GM21737 (cell line): ENCODE data around the gene USH1G.
"Not testable (repeated sequence)": the region's sequence is repeated elsewhere in the genome, so short reads cannot be mapped to it uniquely, and the experiment has no call there.

Experiments
- ATAC-seq: cut with Tn5 transposase; IDR thresholded peaks from one replicate; pipeline ENCODE4 v1.9.1; 2021; ENCODE audit warnings: mild to moderate bottlenecking, moderate library complexity; ENCODE audit not compliant: unreplicated experiment

Gene USH1G

DNA sequence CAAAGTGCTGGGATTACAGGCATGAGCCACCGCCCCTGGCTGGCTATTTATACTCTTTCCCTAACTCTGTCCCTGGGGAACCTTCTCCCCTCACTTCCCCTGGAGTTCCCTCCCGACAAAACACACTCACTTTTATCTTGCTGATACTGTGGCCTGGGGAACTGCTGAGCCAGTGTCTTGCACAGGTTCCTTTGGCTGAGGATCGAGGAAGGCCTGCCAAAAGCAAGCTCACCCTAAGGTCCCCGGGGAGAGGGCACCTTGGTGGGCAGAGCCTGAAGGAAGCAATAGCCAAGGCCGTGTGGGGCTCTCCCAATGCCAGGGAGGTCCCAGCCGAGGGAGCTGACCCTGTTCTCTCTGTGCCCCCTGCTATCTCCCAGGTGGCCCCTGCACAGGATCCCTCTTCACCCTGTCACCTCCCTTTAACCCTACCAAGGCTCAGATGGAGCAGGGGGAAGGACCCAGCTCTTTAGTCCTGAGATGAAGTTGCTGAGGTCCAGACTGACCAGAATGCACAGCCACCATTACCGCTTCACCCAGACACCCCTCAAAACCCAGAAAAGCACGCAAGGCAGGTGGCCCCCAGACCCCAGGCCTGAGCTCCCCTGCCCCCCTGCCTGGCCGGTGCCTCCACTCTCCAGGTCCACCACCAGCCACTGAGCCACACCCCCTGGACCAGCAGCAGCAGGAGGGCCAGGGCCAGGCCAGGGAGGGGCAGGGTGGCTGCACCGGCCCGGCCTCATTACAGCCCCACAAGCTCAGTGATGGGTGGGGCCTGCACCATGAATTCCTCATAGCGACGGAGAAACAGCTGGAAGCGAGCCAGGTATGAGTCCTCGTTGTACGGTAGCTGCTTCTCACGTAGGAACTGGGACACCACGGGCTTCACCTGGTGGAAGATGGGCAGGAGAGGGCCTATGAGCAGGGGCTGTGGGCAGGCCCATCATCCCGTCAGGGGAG, 45.2 kb downstream of the USH1G start:
- no peak for ATAC-seq

DNA sequence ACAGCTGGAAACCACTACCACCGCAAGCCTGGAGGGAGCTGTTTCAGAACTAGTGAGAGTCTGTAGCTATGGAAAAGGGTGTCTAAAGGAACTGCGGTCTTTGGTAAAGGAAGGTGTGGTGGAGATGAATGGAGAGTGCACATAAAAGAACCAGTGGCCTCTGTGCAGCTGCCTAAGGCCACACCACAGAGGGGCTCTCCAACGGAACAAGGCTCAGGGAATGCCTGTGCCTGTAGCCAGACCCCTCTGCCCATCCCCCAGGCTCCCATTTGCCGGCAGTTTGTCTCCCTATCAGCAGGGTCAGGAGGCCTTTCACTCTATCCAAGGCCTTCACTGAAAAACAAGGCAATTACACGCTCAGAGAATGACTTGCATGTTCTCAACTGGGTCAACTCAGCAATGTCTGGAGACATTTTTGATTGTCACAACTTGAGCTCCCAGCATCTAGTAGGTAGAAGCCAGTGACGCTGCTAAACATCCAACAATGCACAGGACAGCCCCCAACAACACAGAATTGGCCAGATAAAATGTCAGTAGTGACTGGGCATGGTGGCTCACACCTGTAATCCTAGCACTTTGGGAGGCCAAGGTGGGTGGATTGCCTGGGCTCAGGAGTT, 47.0 kb downstream of the USH1G start:
- no peak for ATAC-seq

DNA sequence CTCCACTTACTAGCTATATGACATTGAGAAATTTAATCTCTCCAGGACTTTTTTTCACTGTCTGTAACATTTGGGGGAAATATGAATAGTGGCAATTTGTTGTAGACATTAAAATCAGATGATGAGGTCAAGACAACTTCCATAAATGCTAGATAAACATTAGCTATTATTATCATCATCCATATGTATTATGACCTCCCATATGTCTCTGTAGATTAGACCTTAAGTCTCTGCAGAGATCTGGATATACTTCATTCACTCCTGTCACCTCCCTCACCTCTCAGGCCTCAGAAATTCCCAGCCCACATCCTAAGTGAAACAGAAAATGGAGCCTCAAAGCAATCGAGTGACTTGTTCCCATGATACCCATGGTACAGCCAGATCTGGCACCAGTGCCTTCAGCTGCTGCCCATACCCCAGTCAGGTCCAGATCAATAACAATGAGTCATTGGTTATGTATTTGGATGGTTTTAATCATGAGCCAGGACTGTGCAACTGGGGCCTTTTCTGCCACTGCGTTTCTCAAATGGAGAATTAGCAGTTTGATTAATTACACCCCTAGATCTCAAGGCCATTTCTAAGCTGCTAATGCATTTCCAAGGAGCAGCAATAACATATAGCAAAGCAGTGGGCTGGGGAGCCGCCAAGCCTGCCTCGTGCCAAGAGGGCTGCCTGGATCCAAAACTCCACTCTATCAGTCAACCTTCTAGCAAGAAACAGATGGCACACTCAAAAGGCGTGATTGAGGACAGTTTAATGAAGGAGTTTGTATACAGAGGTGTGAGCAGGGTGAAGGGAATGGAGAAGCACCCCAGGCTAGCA, 47.7 kb downstream of the USH1G start:
- no peak for ATAC-seq

- no peak for ATAC-seq
Measured at GRCh38 chr17:74874615-74875037, 48.4 kb downstream of the USH1G start.

- no peak for ATAC-seq
Measured at GRCh38 chr17:74873874-74874614, 49.0 kb downstream of the USH1G start.

DNA sequence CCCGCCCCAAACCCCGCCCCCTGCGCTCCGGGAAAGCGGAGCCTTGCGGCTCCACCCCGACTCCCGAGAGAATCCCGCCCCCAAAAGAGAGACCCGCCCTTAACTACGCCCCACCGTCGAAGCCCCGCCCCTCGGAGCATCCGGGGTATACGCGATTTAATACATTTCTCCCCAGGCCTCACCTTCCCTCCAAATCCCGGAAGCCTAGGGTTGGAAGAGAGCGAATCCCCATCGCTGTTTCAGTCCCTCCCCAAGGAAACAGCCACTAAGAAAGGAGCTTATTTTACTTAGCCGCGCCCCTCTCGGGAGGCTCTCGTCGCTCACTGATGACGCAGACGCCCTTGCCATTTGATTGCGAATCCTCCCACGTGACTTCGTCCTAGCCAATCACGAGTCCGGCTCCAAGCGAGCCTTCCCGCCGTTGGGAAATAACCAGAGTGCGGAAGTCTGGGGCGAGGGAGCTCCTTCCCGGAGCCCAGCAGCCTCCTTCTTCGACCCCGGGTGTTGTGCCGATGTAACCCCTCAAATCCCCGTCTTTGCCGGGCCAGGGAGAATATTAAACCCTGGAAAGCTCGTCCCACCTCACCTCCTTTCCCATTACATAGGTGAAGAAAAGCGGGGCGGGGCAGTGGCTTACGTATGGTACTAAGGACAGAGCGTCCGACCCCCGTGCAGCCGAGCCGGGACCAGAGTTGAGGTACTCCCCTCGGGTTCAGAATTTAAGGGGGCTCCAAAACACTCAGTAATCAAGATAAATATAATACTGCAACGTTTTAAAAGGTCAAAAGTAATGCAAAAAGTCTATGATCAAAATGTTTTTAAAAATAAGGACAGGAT, 49.8 kb downstream of the USH1G start:
- peak; percentile 84 for ATAC-seq

DNA sequence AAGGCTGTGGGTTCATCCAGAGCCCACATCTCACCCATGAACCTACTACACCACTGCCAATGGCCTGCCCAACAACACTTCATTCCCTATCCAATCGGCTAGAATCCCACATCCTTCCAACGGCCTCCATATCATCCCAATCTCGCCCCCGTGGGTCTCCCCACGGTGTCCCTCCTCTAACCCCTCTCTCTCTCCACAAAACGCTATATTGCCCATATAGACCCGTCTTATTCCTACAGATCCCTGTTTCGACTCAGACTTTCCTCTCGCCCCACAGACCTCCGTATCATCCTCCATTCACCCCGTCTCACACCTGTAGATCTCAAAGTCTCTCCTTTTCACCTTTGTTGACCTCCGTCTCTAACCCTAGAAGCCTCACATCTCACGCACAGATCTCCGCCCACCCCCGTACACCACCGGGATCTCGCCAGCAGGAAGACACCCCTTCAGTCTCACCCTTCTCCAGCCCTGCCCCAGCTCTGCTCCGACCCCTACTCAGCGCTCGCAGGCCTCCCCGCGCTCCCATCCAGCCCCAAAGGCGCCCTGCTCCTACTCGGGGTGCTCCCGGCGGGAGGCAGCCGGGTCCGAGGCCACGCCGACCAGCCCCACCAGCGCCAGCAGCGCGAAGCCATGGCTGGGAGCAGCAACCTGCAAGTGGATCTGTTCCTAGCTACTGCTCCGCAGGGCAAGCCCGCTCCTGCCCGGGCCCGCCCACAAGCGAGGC, 50.6 kb downstream of the USH1G start, which contains the start of gene FDXR:
Gene FDXR, minus strand, starts transcription at position 682 of the 724 bp plus-strand sequence. Its CDS starts 50 bp downstream, at position 632.
- no peak for ATAC-seq

DNA sequence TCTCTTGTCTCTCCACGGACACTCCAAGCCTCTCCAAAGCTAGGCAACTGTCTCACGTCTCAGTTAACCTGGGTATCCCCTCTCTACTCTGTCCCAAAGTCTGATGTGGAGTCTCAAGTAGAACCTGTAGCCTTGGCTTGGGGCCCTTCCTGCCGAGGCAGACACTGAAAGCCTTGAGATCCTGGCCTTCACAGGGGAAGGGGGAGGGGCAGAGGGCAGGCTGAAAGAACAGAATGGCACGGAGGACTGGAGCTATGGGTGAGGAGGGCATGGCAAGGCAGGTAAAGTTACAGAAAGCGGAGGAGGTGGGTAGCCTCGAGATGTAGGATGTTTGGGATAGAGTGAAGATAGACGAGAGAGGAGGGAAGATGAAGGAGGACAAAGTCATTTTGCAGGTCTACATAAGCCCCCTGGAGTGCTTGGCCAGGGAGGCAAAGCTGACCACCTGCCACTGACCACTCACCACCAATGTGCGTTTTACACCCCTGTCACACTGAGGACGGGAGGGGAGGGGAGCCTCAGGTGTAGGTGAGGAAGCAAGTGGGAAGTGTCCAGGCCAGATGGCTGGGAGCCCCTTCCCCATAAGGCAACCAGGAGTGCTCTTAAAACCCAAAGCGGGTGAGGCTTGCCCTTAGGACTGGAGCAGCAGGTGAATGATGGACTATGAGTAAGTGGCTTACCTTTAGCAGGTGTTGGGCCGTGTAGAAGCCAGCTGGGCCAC, 51.5 kb downstream of the USH1G start:
- ATAC-seq: no peak

- ATAC-seq: no peak
Measured at GRCh38 chr17:74870512-74870911, 52.5 kb downstream of the USH1G start.

DNA sequence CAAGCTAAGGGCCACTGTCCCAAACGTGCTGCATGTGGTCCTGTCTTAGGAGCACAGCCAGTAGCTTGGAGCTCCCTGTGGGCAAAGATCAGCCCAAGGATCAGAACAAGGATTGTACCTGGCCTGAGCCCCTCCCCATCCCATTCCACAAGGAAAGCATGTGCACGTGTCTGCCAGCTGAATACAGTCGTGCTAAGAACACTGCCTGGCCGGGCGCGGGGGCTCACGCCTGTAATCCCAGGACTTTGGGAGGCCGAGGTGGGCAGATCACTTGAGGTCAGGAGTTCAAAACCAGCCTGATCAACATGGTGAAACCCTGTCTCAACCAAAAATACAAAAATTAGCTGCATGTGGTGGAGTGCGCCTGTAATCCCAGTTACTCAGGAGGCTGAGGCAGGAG, 53.0 kb downstream of the USH1G start:
- ATAC-seq: not testable (repeated sequence)

DNA sequence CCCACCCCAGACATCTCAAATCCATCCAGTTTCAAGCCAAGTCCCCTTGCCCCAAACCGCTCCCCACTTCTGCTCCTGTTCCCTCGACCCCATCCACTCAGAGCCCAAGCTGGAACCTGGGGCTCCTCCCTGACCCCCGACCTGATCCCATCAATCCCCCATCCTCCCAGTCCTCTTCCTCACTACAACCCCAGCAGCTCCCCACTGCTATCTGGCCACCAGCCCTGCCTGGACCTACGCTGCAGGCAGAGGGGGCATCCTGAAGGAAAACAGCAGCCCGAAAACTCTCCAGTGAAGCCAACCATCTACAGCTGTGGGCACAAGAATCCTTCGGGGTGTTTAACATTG, 54.2 kb downstream of the USH1G start:
- no peak for ATAC-seq

GRCh38 chr17:74868251-74868907, 54.7 kb downstream of the USH1G start:
- no peak for ATAC-seq

- no peak for ATAC-seq
Measured at GRCh38 chr17:74866198-74866835, 56.7 kb downstream of the USH1G start.
